Astrocyte (in vitro differentiated cells and primary cell): Measurements from ENCODE around the gene PLEKHA7. TPM values are rescaled to one million over a fixed set of nuclear protein-coding genes. Genes with fewer than 3 reads are reported as not detected.
"Not testable (repeated sequence)": the region's sequence is repeated elsewhere in the genome, so short reads cannot be mapped to it uniquely, and the experiment has no call there.

Experiments
- DNase-seq: peaks from one replicate; pipeline ENCODE4 v3.0.0-alpha.2; 2010; ENCODE audit warnings: low read depth
- FAIRE-seq: peaks from 2 replicates; lab custom pipeline; 2011; peaks lifted over from hg19 to GRCh38; lab: Jason Lieb, UNC
- H2AFZ ChIP-seq: 2 replicates; pipeline ENCODE4 v1.6.0; 2012; ENCODE audit warnings: low read depth, low read length, inconsistent platforms
- H3K27ac ChIP-seq: 2 replicates; pipeline ENCODE4 v1.5.1; 2011; ENCODE audit warnings: low read depth, low read length, inconsistent platforms
- H3K27me3 ChIP-seq: 2 replicates; pipeline ENCODE4 v1.6.0; 2011; ENCODE audit warnings: low read length, inconsistent platforms; ENCODE audit not compliant: insufficient read depth
- H3K36me3 ChIP-seq: 2 replicates; pipeline ENCODE4 v1.5.1; 2011; ENCODE audit warnings: low read length, inconsistent platforms; ENCODE audit not compliant: insufficient read depth
- H3K4me1 ChIP-seq: 2 replicates; pipeline ENCODE4 v1.5.1; 2011; ENCODE audit warnings: low read length, inconsistent platforms; ENCODE audit not compliant: insufficient read depth
- H3K4me2 ChIP-seq: 2 replicates; pipeline ENCODE4 v1.6.0; 2012; ENCODE audit warnings: low read length, inconsistent platforms
- H3K4me3 ChIP-seq: 2 replicates; pipeline ENCODE4 v1.5.1; 2011; ENCODE audit warnings: low read depth, mild to moderate bottlenecking, low read length, inconsistent platforms; ENCODE audit not compliant: insufficient read depth
- H3K79me2 ChIP-seq: 2 replicates; pipeline ENCODE4 v1.6.0; 2012; ENCODE audit warnings: mild to moderate bottlenecking, low read length, inconsistent platforms; ENCODE audit not compliant: insufficient read depth
- H3K9ac ChIP-seq: 2 replicates; pipeline ENCODE4 v1.6.0; 2012; ENCODE audit warnings: mild to moderate bottlenecking, low read length, inconsistent platforms
- H3K9me3 ChIP-seq: 2 replicates; pipeline ENCODE4 v1.5.1; 2012; ENCODE audit warnings: low read depth, mild to moderate bottlenecking, low read length, inconsistent platforms; ENCODE audit not compliant: insufficient read depth
- H4K20me1 ChIP-seq: 2 replicates; pipeline ENCODE4 v1.6.0; 2012; ENCODE audit warnings: low read length, inconsistent platforms; ENCODE audit not compliant: insufficient read depth
- H3K27ac Mint-ChIP-seq: one replicate; pipeline ENCODE4 v1.8.0; 2021; ENCODE audit warnings: mild to moderate bottlenecking, mixed read lengths; ENCODE audit not compliant: unreplicated experiment
- H3K27me3 Mint-ChIP-seq: one replicate; pipeline ENCODE4 v1.8.0; 2021; ENCODE audit warnings: low read depth, mixed read lengths; ENCODE audit not compliant: unreplicated experiment
- H3K36me3 Mint-ChIP-seq: one replicate; pipeline ENCODE4 v1.8.0; 2021; ENCODE audit warnings: low read depth, mixed read lengths; ENCODE audit not compliant: unreplicated experiment
- H3K4me1 Mint-ChIP-seq: one replicate; pipeline ENCODE4 v1.8.0; 2021; ENCODE audit warnings: low read depth, mixed read lengths; ENCODE audit not compliant: unreplicated experiment
- H3K4me3 Mint-ChIP-seq: one replicate; pipeline ENCODE4 v1.8.0; 2021; ENCODE audit warnings: mild to moderate bottlenecking, moderate library complexity, mixed read lengths; ENCODE audit not compliant: unreplicated experiment
- H3K9me3 Mint-ChIP-seq: one replicate; pipeline ENCODE4 v1.8.0; 2021; ENCODE audit warnings: mild to moderate bottlenecking, mixed read lengths; ENCODE audit not compliant: unreplicated experiment
- EZH2 ChIP-seq: IDR thresholded peaks from 2 replicates; pipeline ENCODE4 v1.6.1; 2012; ENCODE audit warnings: mild to moderate bottlenecking, low read length, inconsistent platforms; ENCODE audit not compliant: insufficient read depth
- total RNA-seq: library from RNA; stranded (reverse); gene quantifications from 2 replicates; pipeline ENCODE4 v1.2.1, GENCODE V29; 2021
- TF ChIP-seq, protein P1 (sequence below): IDR thresholded peaks from 2 replicates; pipeline ENCODE4 v1.5.1; 2011; ENCODE audit warnings: low read depth, mild to moderate bottlenecking, inconsistent platforms, low read length, moderate library complexity; ENCODE audit not compliant: insufficient read depth

The PLEKHA7 gene
- total RNA-seq, 1 donor from 2014 or later = 5.7 TPM

DNA sequence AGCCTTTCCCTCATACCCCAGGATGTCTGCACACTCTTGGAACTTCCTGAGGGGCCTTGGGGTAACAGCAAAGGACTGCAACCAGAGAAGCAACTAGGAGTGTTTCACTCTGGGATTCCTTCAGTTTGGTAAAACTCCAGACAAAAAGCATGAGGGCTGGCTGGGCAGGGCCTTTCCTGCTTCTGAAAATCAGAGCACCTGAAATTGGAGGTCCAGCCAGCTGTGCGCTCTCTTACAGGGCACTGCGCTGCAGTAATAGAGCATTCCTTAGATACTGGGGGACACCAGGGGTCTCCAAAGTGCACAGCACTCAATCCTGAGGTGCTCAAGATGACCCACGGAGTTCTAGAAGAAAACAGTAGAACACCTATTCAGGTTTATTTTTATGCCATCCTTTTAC is 49.7 kb downstream of the PLEKHA7 start:
- no peaks in the 10 kb centered on the region for H4K20me1 ChIP-seq
- no peak overlapping the region for H3K4me2 ChIP-seq
- no peaks in the 10 kb centered on the region for H3K27me3 ChIP-seq
- H3K4me3 Mint-ChIP-seq = no peak overlapping the region
- H3K4me1 Mint-ChIP-seq = peaks cover 12% of the 10 kb centered on the region
- no peaks in the 10 kb centered on the region for H3K9me3 ChIP-seq
- H3K27ac Mint-ChIP-seq = no peak overlapping the region
- no peaks in the 10 kb centered on the region for H3K36me3 ChIP-seq
- H3K27me3 Mint-ChIP-seq = peaks cover 15% of the 10 kb centered on the region
- H3K9ac ChIP-seq = no peak overlapping the region
- no peaks in the 10 kb centered on the region for H3K36me3 Mint-ChIP-seq
- FAIRE-seq (no peak), DNase-seq (no peak)
- H3K4me3 ChIP-seq = no peak overlapping the region
- H3K79me2 ChIP-seq = no peaks in the 10 kb centered on the region
- H3K27ac ChIP-seq = no peak overlapping the region
- no peaks in the 10 kb centered on the region for H3K9me3 Mint-ChIP-seq
- no peaks in the 10 kb centered on the region for H3K4me1 ChIP-seq
- H2AFZ ChIP-seq = no peak overlapping the region
- TF ChIP-seq EZH2 = no peak
- TF ChIP-seq, protein P1, sequence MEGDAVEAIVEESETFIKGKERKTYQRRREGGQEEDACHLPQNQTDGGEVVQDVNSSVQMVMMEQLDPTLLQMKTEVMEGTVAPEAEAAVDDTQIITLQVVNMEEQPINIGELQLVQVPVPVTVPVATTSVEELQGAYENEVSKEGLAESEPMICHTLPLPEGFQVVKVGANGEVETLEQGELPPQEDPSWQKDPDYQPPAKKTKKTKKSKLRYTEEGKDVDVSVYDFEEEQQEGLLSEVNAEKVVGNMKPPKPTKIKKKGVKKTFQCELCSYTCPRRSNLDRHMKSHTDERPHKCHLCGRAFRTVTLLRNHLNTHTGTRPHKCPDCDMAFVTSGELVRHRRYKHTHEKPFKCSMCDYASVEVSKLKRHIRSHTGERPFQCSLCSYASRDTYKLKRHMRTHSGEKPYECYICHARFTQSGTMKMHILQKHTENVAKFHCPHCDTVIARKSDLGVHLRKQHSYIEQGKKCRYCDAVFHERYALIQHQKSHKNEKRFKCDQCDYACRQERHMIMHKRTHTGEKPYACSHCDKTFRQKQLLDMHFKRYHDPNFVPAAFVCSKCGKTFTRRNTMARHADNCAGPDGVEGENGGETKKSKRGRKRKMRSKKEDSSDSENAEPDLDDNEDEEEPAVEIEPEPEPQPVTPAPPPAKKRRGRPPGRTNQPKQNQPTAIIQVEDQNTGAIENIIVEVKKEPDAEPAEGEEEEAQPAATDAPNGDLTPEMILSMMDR = no peak

DNA sequence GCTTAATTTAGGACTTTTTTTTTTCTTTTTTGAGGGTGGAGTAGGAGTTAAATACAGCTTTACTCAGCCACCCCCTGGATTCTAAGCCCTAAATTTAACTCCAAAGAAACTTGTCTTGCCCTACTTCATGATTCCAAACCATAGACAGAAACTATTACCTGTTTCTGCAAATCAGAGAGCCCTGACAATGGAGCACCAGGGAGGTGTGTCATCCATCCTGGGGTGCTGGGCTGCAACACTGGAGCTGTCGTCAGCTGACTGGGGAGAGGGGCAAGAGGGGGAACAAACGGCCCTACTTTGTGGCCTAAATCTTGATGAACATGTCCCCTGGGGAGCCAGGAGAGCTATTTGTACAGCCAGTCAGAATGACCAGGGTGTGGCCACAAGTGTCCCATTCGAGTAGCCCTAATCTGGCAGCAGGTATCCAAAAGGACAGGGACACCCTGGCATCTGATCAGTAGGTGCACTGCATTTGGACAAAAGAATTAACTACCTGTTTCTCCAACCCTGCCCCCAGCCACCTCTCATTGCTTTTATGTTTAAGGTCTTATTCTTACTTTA is 50.8 kb downstream of the PLEKHA7 start:
- Histone ChIP-seq H3K4me2 (no peak overlapping the region), H3K4me1 (no peaks in the 10 kb centered on the region), H3K27me3 (no peaks in the 10 kb centered on the region), H3K9ac (no peak overlapping the region), H3K36me3 (no peaks in the 10 kb centered on the region), H3K9me3 (no peaks in the 10 kb centered on the region), H4K20me1 (no peaks in the 10 kb centered on the region), H3K4me3 (no peak overlapping the region), H3K27ac (no peak overlapping the region), H3K79me2 (no peaks in the 10 kb centered on the region), H2AFZ (no peak overlapping the region)
- DNase-seq = no peak
- Mint-ChIP-seq H3K27me3 (peaks cover 15% of the 10 kb centered on the region), H3K4me3 (no peak overlapping the region), H3K9me3 (no peaks in the 10 kb centered on the region), H3K4me1 (peaks cover 5% of the 10 kb centered on the region), H3K36me3 (no peaks in the 10 kb centered on the region), H3K27ac (no peak overlapping the region)
- TF ChIP-seq, protein P1 = no peak
- TF ChIP-seq EZH2 = no peak
- no peak for FAIRE-seq

DNA sequence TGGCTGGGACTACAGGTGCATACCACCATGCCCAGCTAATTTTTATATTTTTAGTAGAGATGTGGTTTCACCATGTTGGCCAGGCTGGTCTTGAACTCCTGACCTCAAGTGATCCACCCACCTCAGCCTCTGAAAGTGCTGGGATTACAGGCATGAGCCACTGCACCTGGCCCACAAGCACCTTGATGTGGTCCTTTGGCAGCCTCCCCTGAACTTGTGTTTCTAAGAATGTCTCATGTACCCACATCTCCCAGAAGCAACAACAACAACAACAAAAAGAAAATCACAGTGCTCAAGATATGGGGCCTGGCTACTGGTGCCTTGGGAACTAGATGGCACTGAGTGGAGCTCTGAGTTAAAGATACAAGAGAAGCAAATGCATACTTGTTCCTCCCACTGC is 51.6 kb downstream of the PLEKHA7 start:
- not testable (repeated sequence) for H3K9me3 Mint-ChIP-seq, H3K79me2 ChIP-seq, H3K36me3 Mint-ChIP-seq, H3K36me3 ChIP-seq, H3K9ac ChIP-seq, H3K4me2 ChIP-seq, H2AFZ ChIP-seq, H3K27ac Mint-ChIP-seq, H3K4me1 Mint-ChIP-seq, H3K4me3 Mint-ChIP-seq, H4K20me1 ChIP-seq, H3K4me1 ChIP-seq, H3K9me3 ChIP-seq, FAIRE-seq, DNase-seq, H3K4me3 ChIP-seq, H3K27ac ChIP-seq, H3K27me3 ChIP-seq
- peaks cover 11% of the 10 kb centered on the region for H3K27me3 Mint-ChIP-seq
